DMS53 (cell line): ENCODE results near the gene DEDD2.
"Not testable (repeated sequence)": the region's sequence is repeated elsewhere in the genome, so short reads cannot be mapped to it uniquely, and the experiment has no call there.

Experiments
- DNase-seq: peaks from one replicate; lab custom pipeline; 2025; lab: John Stamatoyannopoulos, UW

The DEDD2 gene

GRCh38 chr19:42217520-42218437, at the start of gene DEDD2:
DEDD2 (minus strand) TSS chr19:42217677; CDS start chr19:42217007, 670 bp downstream.
- peak; percentile 99 for DNase-seq

- not testable (repeated sequence) for DNase-seq
Observed at GRCh38 chr19:42266928-42267603, 49.6 kb upstream of the DEDD2 start.

- not testable (repeated sequence) for DNase-seq
Observed at GRCh38 chr19:42266105-42266504, 48.6 kb upstream of the DEDD2 start.

GRCh38 chr19:42261763-42262162, 44.3 kb upstream of the DEDD2 start:
- no peak for DNase-seq

GRCh38 chr19:42257842-42258241, 40.4 kb upstream of the DEDD2 start:
- not testable (repeated sequence) for DNase-seq

- peak; percentile 81 for DNase-seq
Observed at GRCh38 chr19:42255766-42256745, 38.6 kb upstream of the DEDD2 start.

GRCh38 chr19:42254850-42255765, 37.6 kb upstream of the DEDD2 start, which contains the start of gene ERF:
ERF (minus strand) TSS chr19:42255128; CDS start chr19:42254999, 129 bp downstream.
- DNase-seq, result peak; percentile 97

- peak; percentile 79 for DNase-seq
Observed at GRCh38 chr19:42254089-42254849, 36.8 kb upstream of the DEDD2 start.

GRCh38 chr19:42253245-42254088, 36.0 kb upstream of the DEDD2 start:
- peak; percentile 67 for DNase-seq

GRCh38 chr19:42252365-42253244, 35.1 kb upstream of the DEDD2 start:
- DNase-seq, result no peak

- DNase-seq, result no peak
Observed at GRCh38 chr19:42251572-42252358, 34.3 kb upstream of the DEDD2 start.

- no peak for DNase-seq
Observed at GRCh38 chr19:42250666-42251531, 33.4 kb upstream of the DEDD2 start.

GRCh38 chr19:42250183-42250665, 32.7 kb upstream of the DEDD2 start:
- no peak for DNase-seq

- DNase-seq, result no peak
Observed at GRCh38 chr19:42249769-42250168, 32.3 kb upstream of the DEDD2 start.

GRCh38 chr19:42249149-42249750, 31.8 kb upstream of the DEDD2 start:
- DNase-seq, result no peak
